GM12892 (cell line): Measurements from ENCODE around the gene ZC3H7B.

Experiments
- DNase-seq: peaks from one replicate; pipeline ENCODE4 v3.0.0; 2011; ENCODE audit not compliant: insufficient read length
- FAIRE-seq: peaks from 2 replicates; lab custom pipeline; 2011; peaks lifted over from hg19 to GRCh38; lab: Jason Lieb, UNC
- POLR2A ChIP-seq: IDR thresholded peaks from 2 replicates; pipeline ENCODE4 v1.6.1; 2011; ENCODE audit warnings: low read depth, low read length, control low read depth
- POLR2AphosphoS5 ChIP-seq: IDR thresholded peaks from 2 replicates; pipeline ENCODE4 v1.6.1; 2011; ENCODE audit warnings: low read depth, low read length, control low read depth
- TAF1 ChIP-seq: IDR thresholded peaks from 2 replicates; pipeline ENCODE4 v1.6.1; 2011; ENCODE audit warnings: low read depth, mild to moderate bottlenecking, control low read depth, low read length, borderline replicate concordance

ZC3H7B gene

GRCh38 chr22:41263704-41264103 lies 37.6 kb upstream of the ZC3H7B start:
- DNase-seq = peak; percentile 14
- no peak for TF ChIP-seq TAF1
- TF ChIP-seq POLR2AphosphoS5 = no peak
- TF ChIP-seq POLR2A = no peak
- no peak for FAIRE-seq

DNA sequence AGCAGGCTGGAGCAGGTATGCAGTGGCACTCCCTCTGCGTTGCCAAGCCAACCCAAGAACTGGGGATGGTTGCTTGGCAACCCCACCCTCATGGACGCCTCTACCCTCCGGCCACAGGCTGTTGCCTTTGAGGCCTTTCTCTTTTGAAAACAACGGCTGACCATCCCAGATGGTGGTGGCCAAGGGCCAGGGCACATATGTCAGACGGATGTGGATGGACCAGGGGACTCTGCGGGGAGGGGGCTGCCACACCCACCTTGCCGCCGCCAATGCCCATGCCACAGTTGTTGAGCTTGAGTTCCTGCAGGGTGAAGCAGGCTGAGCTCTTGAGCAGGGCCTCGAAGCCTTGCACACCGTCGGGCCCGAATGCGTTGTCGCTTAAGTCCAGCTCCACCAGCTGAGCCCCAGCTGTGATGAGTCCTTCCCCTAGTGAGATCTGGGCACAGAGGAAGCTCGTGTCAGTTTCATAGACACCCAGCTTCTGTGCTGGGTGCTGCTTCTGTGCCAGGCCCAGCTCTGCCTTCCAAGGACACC lies 36.9 kb upstream of the ZC3H7B start:
- no peak for FAIRE-seq
- peak; percentile 12 for DNase-seq
- no peak for TF ChIP-seq TAF1
- no peak for TF ChIP-seq POLR2A
- TF ChIP-seq POLR2AphosphoS5 = no peak

GRCh38 chr22:41267958-41268357 lies 33.4 kb upstream of the ZC3H7B start:
- no peak for TF ChIP-seq TAF1
- no peak for TF ChIP-seq POLR2AphosphoS5
- TF ChIP-seq POLR2A = no peak
- DNase-seq = no peak
- no peak for FAIRE-seq

DNA sequence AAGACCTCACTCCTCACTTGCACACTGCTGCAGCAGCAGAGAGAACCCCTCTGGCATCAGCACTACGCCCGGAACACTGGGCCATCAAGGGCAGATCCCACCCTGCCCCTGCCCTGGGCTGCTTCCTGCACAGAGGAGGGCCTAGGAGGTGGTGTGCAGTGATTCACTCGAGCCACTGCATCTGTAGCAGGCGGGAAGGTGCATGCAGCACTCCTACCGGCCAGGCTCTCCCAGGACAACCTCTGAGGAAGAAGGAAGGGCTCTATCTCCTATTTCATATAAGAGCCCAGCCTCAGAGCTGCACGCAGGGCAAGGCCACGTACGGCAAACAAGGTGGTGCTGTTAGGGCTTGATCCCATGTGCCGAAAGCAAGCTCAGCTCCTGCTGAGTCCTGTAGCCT lies 29.5 kb upstream of the ZC3H7B start:
- FAIRE-seq = no peak

DNA sequence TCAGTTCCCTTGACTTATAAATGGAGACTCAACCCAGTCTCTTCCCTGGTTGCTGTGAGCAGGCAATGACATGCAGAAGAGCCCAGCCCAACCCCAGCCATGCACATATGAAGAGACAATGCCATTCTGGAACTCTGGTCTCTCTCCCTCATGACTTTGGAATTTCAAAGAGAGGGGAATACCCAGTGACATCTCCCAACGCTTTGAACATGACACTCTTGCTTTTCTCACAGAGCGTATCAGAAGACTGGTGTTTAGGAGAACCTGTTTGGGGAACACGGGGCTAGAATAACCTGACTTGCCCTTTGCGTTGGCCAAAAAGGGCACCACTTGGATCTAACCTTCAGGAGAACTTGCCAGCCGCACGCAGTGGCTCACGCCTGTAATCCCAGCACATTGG lies 28.2 kb upstream of the ZC3H7B start:
- no peak for FAIRE-seq
- TF ChIP-seq TAF1 = no peak
- TF ChIP-seq POLR2A = no peak
- no peak for TF ChIP-seq POLR2AphosphoS5
- no peak for DNase-seq

More for the DNA sequence above, 29.5 kb upstream of the ZC3H7B start:
- no peak for DNase-seq
- no peak for TF ChIP-seq TAF1
- no peak for TF ChIP-seq POLR2AphosphoS5
- no peak for TF ChIP-seq POLR2A

- DNase-seq = no peak
- no peak for FAIRE-seq
- no peak for TF ChIP-seq POLR2A
- TF ChIP-seq TAF1 = no peak
- TF ChIP-seq POLR2AphosphoS5 = no peak
Measured at GRCh38 chr22:41274856-41275255, 26.5 kb upstream of the ZC3H7B start.

- FAIRE-seq = no peak
- DNase-seq = no peak
- TF ChIP-seq POLR2A = no peak
- no peak for TF ChIP-seq TAF1
- no peak for TF ChIP-seq POLR2AphosphoS5
Measured at GRCh38 chr22:41280065-41280464, 21.3 kb upstream of the ZC3H7B start.

- DNase-seq (no peak), FAIRE-seq (no peak)
- TF ChIP-seq POLR2A = no peak
- TF ChIP-seq POLR2AphosphoS5 = no peak
- TF ChIP-seq TAF1 = no peak
Measured at GRCh38 chr22:41280854-41281253, 20.5 kb upstream of the ZC3H7B start.

DNA sequence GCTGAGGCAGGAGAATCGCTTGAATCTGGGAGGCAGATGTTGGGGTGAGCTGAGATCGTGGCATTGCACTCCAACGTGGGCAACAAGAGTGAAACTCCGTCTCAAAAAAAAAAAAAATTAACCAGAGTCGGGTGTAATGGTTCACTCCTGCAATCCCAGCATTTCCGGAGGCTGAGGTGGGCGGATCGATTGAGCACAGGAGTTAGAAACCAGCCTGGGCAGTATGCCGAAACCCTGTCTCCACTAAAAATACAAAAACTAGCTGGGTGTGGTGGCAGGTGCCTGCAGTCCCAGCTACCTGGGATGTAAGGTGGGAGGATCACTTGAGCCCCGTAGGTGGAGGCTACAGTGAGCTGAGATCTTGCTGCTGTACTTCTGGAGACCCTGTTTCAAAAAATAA lies 16.9 kb upstream of the ZC3H7B start:
- FAIRE-seq = no peak
- TF ChIP-seq POLR2AphosphoS5 (no peak), POLR2A (no peak), TAF1 (no peak)
- no peak for DNase-seq

GRCh38 chr22:41285441-41285819 lies 15.9 kb upstream of the ZC3H7B start:
- TF ChIP-seq TAF1 = 0 out of 2 replicates have a peak, but pooled peaks have one; percentile 32
- peak; percentile 74; the same call in 1 of the 2 replicates for TF ChIP-seq POLR2AphosphoS5
- TF ChIP-seq POLR2A = peak; percentile 13; the same call in 1 of the 2 replicates
- peak; percentile 62 for DNase-seq
- peak; percentile 33 for FAIRE-seq

DNA sequence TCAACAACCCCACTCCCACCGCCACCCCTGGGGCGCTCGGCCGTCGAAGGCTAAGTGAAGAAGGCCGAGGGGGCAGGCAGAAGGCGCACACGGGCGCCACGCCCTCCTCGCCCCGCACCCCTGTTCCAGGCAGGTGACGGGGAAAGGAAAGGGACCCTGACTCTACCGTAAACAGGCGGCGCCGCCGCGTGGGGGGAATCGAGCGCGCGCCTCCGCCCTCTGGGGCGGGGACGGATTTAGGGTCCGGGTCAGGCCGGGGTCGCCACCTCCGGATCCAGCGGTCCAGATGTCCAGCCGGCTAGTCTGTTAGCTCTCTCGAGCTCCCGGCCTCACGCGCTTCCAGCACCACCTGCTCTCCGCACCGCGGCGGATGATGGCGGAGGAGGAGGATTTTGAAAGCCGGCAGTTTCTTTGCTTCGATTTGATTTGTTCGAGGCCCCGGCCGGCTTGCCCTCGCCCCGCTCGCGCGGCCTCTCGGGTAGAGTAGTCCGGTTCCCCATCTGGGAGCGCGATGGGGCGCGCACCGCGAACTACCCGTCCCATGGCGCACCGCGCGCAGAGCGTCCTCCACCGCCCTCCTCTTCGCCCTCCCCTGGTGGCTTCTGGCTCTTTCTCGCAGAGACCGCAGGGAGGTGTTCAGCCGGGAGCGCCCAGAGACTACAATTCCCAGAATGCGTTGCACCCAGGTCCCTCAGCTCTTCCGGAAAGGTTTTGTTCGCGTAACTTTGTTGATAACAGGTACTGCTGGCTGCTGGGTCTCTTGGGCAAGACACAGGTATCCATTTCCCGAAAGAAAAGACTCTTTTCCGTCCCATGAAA lies 15.3 kb upstream of the ZC3H7B start, which contains the start of gene RANGAP1:
TSS of gene RANGAP1 (minus strand) at position 368 of the 819 bp plus-strand sequence. CDS start 5,143 bp downstream, outside the sequence.
- TF ChIP-seq POLR2AphosphoS5 = peak; percentile 87
- TF ChIP-seq TAF1 = peak; percentile 9; the same call in 1 of the 2 replicates
- TF ChIP-seq POLR2A = peak; percentile 89
- peak; percentile 98 for FAIRE-seq
- peak; percentile 97 for DNase-seq

GRCh38 chr22:41286639-41287091 lies 14.7 kb upstream of the ZC3H7B start:
- DNase-seq (no peak), FAIRE-seq (no peak)
- TF ChIP-seq POLR2AphosphoS5 (no peak), TAF1 (no peak), POLR2A (peak; percentile 45)

- DNase-seq (no peak), FAIRE-seq (no peak)
- TF ChIP-seq POLR2A (no peak), POLR2AphosphoS5 (no peak), TAF1 (no peak)
Measured at GRCh38 chr22:41288245-41288946, 12.9 kb upstream of the ZC3H7B start.
